Thymus (tissue), 14 donors: ENCODE data around the gene LHPP. TPM values are rescaled to one million over a fixed set of nuclear protein-coding genes. Genes with fewer than 3 reads are reported as not detected.

Source experiments
- DNase-seq, 9 donors: peaks; one replicate each; pipeline ENCODE4 v3.0.0-alpha.2; 2013; ENCODE audit warnings: low spot score in 9 of 9, low read depth in 6 of 9, missing footprints in 1 of 9
- H3K27ac ChIP-seq, 2 donors: one replicate each; pipeline ENCODE4 v1.5.1; 2013; ENCODE audit warnings: control low read depth in 1 of 2, low read depth in 1 of 2, low read length in 1 of 2, mild to moderate bottlenecking in 1 of 2, moderate library complexity in 1 of 2
- H3K27me3 ChIP-seq, 2 donors: one replicate each; pipeline ENCODE4 v1.5.1; 2013; ENCODE audit warnings: low read length in 1 of 2; ENCODE audit not compliant: control insufficient read depth in 2 of 2, insufficient read depth in 1 of 2
- H3K36me3 ChIP-seq, 2 donors: one replicate each; pipeline ENCODE4 v1.5.1; 2013; ENCODE audit warnings: low read length in 1 of 2, mild to moderate bottlenecking in 1 of 2, moderate library complexity in 1 of 2; ENCODE audit not compliant: control insufficient read depth in 2 of 2, insufficient read depth in 2 of 2
- H3K4me1 ChIP-seq, 2 donors: one replicate each; pipeline ENCODE4 v1.5.1; 2013; ENCODE audit warnings: low read length in 2 of 2; ENCODE audit not compliant: control insufficient read depth in 2 of 2, insufficient read depth in 2 of 2
- H3K4me3 ChIP-seq, 2 donors: one replicate each; pipeline ENCODE4 v1.5.1; 2013; ENCODE audit warnings: low read length in 2 of 2, control low read depth in 1 of 2, mild to moderate bottlenecking in 1 of 2
- H3K9me3 ChIP-seq, 2 donors: one replicate each; pipeline ENCODE4 v1.5.1; 2013; ENCODE audit warnings: low read length in 1 of 2, mild to moderate bottlenecking in 1 of 2; ENCODE audit not compliant: control insufficient read depth in 2 of 2, insufficient read depth in 1 of 2
- WGBS: extraction: QIAGEN DNeasy Blood & Tissue Kit; methylation state at CpG from one replicate; pipeline ENCODE4 v1.1.7; 2013; 5-methylcytosine and 5-hydroxymethylcytosine counted together
- long read RNA-seq, 10 donors: transcript quantifications; one replicate each; lab custom pipeline, GENCODE V29; 2026
- polyA plus RNA-seq: library from polyadenylated mRNA; stranded (reverse); fragments of 200-250 nt; gene quantifications from one replicate; pipeline ENCODE4 v1.2.3, GENCODE V29; 2013
- total RNA-seq: library from RNA; stranded (reverse); fragments of 120-200 nt; gene quantifications from one replicate; pipeline ENCODE4 v1.2.4, GENCODE V29; 2013
- donor health status: healthy.

LHPP gene
- total RNA-seq (6.3 TPM), polyA plus RNA-seq (13.5 TPM)
- long read RNA-seq, donor 1, partial matches to known transcripts, result 0 of 1 reads
- long read RNA-seq, donor 1, other reads (novel, unspliced or antisense), result 0 of 1 reads
- long read RNA-seq, donor 2, result 0 reads
- long read RNA-seq, donor 3, transcript LHPP-202 (7 exons, 1,622 nt), result major isoform, 8 of 11 reads
- long read RNA-seq, donor 3, partial matches to known transcripts, result 0 of 11 reads
- long read RNA-seq, donor 3, other reads (novel, unspliced or antisense), result 0 of 11 reads
- long read RNA-seq, donor 4, partial matches to known transcripts, result 0 of 1 reads
- long read RNA-seq, donor 4, other reads (novel, unspliced or antisense), result 0 of 1 reads
- long read RNA-seq, donor 5, partial matches to known transcripts, result 0 of 8 reads
- long read RNA-seq, donor 5, other reads (novel, unspliced or antisense), result 0 of 8 reads
- long read RNA-seq, donor 6, transcript LHPP-202 (7 exons, 1,622 nt), result major isoform, 5 of 7 reads
- long read RNA-seq, donor 6, partial matches to known transcripts, result 0 of 7 reads
- long read RNA-seq, donor 6, other reads (novel, unspliced or antisense), result 0 of 7 reads
- long read RNA-seq, donor 7, partial matches to known transcripts, result 0 of 4 reads
- long read RNA-seq, donor 7, other reads (novel, unspliced or antisense), result 0 of 4 reads
- long read RNA-seq, donor 8, transcript LHPP-202 (7 exons, 1,622 nt), result major isoform, 7 of 7 reads
- long read RNA-seq, donor 8, partial matches to known transcripts, result 0 of 7 reads
- long read RNA-seq, donor 8, other reads (novel, unspliced or antisense), result 0 of 7 reads
- long read RNA-seq, donor 9, partial matches to known transcripts, result 5 of 9 reads
- long read RNA-seq, donor 9, other reads (novel, unspliced or antisense), result 0 of 9 reads
- long read RNA-seq, donor 10, partial matches to known transcripts, result 0 of 4 reads
- long read RNA-seq, donor 10, other reads (novel, unspliced or antisense), result 0 of 4 reads

GRCh38 chr10:124461642-124462347 is at the start of gene LHPP:
Gene LHPP (plus strand): TSS chr10:124461823. CDS start chr10:124461863, 40 bp downstream.
- DNase-seq, result peak; percentile 43 to 94 (median 85)
- Histone ChIP-seq H3K4me1 (peaks cover 7 to 12% of the 10 kb centered on the region in 2 donors), H3K27ac (peak within 1 kb of the TSS in 1 of 2 donors; percentile 93), H3K36me3 (no peaks in the 10 kb centered on the region), H3K9me3 (no peaks in the 10 kb centered on the region), H3K27me3 (peaks cover under 1 to 18% of the 10 kb centered on the region in 2 donors), H3K4me3 (peak within 1 kb of the TSS; percentile 56 to 97)
- 2% methylated on average over 81 of the region's 81 CpGs for WGBS

GRCh38 chr10:124414076-124414475 is 47.5 kb upstream of the LHPP start:
- no peaks in the 10 kb centered on the region for H3K36me3 ChIP-seq
- H3K4me1 ChIP-seq, result peaks cover 5% of the 10 kb centered on the region in 2 donors
- WGBS, result 90% methylated on average over 4 of the region's 4 CpGs
- no peaks in the 10 kb centered on the region for H3K9me3 ChIP-seq
- no peak overlapping the region for H3K27ac ChIP-seq
- H3K4me3 ChIP-seq, result no peak overlapping the region
- DNase-seq, result no peak
- peaks cover 3 to 21% of the 10 kb centered on the region in 2 donors for H3K27me3 ChIP-seq

GRCh38 chr10:124415210-124415609 is 46.4 kb upstream of the LHPP start:
- no peaks in the 10 kb centered on the region for H3K36me3 ChIP-seq
- no peak overlapping the region for H3K4me3 ChIP-seq
- H3K4me1 ChIP-seq, result peaks cover 5 to 8% of the 10 kb centered on the region in 2 donors
- no peak for DNase-seq
- H3K27me3 ChIP-seq, result peaks cover 3 to 32% of the 10 kb centered on the region in 2 donors
- H3K27ac ChIP-seq, result no peak overlapping the region
- no peaks in the 10 kb centered on the region for H3K9me3 ChIP-seq
- WGBS, result 94% methylated on average over 2 of the region's 2 CpGs

GRCh38 chr10:124416733-124417132 is 44.9 kb upstream of the LHPP start:
- Histone ChIP-seq H3K27ac (no peak overlapping the region), H3K4me3 (no peak overlapping the region), H3K27me3 (peaks cover 3 to 46% of the 10 kb centered on the region in 2 donors), H3K9me3 (no peaks in the 10 kb centered on the region), H3K36me3 (no peaks in the 10 kb centered on the region), H3K4me1 (peaks cover 5 to 8% of the 10 kb centered on the region in 2 donors)
- no peak for DNase-seq
- 96% methylated on average over 6 of the region's 6 CpGs for WGBS

- Histone ChIP-seq H3K4me1 (peaks cover 5 to 8% of the 10 kb centered on the region in 2 donors), H3K9me3 (no peaks in the 10 kb centered on the region), H3K36me3 (no peaks in the 10 kb centered on the region), H3K4me3 (peak overlapping the region; percentile 34 to 70), H3K27ac (peak overlapping the region in 1 of 2 donors; percentile 54), H3K27me3 (peaks cover 6 to 57% of the 10 kb centered on the region in 2 donors)
- DNase-seq, result peak in 6 of 9 donors; percentile 1 to 45 (median 20)
- 10% methylated on average over 64 of the region's 64 CpGs for WGBS
Measured at GRCh38 chr10:124417895-124418725, 43.5 kb upstream of the LHPP start.

GRCh38 chr10:124418726-124419501 is 42.7 kb upstream of the LHPP start, which contains the start of gene OAT:
Gene OAT (minus strand): TSS chr10:124418923. CDS start chr10:124412171, 6,752 bp downstream.
- 4% methylated on average over 70 of the region's 70 CpGs for WGBS
- H3K4me1 ChIP-seq, result peaks cover 5 to 8% of the 10 kb centered on the region in 2 donors
- peak within 1 kb of the TSS in 1 of 2 donors; percentile 54 for H3K27ac ChIP-seq
- H3K36me3 ChIP-seq, result no peaks in the 10 kb centered on the region
- peak; percentile 78 to 98 (median 96) for DNase-seq
- H3K9me3 ChIP-seq, result no peaks in the 10 kb centered on the region
- peak within 1 kb of the TSS; percentile 46 to 70 for H3K4me3 ChIP-seq
- H3K27me3 ChIP-seq, result peaks cover 6 to 57% of the 10 kb centered on the region in 2 donors

- peaks cover 6 to 62% of the 10 kb centered on the region in 2 donors for H3K27me3 ChIP-seq
- H3K36me3 ChIP-seq, result no peaks in the 10 kb centered on the region
- H3K9me3 ChIP-seq, result no peaks in the 10 kb centered on the region
- H3K27ac ChIP-seq, result no peak overlapping the region
- no peak overlapping the region for H3K4me3 ChIP-seq
- H3K4me1 ChIP-seq, result peaks cover 5 to 8% of the 10 kb centered on the region in 2 donors
- 93% methylated on average over 10 of the region's 10 CpGs for WGBS
- DNase-seq, result no peak
Measured at GRCh38 chr10:124419635-124420034, 42.0 kb upstream of the LHPP start.
